Breast epithelium (tissue), 4 donors: ENCODE results near the gene ZDHHC12. TPM values are rescaled to one million over a fixed set of nuclear protein-coding genes. Genes with fewer than 3 reads are reported as not detected.

Source experiments
- DNase-seq, 2 donors: peaks; one replicate each; pipeline ENCODE4 v3.0.0-alpha.2; 2019; ENCODE audit warnings: low spot score in 2 of 2
- H3K27ac ChIP-seq, 2 donors: fragments of 200-600 bp; sonication (generic) in 1 of 2; one replicate each; pipeline ENCODE4 v1.5.1; 2016 to 2019; ENCODE audit warnings: mild to moderate bottlenecking in 1 of 2
- H3K27me3 ChIP-seq, 2 donors: fragments of 200-600 bp; sonication (generic) in 1 of 2; one replicate each; pipeline versions ENCODE4 v1.5.1 to v1.6.0; 2017 to 2019; ENCODE audit warnings: control low read depth in 1 of 2, mild to moderate bottlenecking in 1 of 2
- H3K36me3 ChIP-seq: fragments of 200-600 bp; one replicate; pipeline ENCODE4 v1.5.1; 2019
- H3K4me1 ChIP-seq, 2 donors: fragments of 200-600 bp; sonication (generic); one replicate each; pipeline ENCODE4 v1.5.1; 2016 to 2019; ENCODE audit warnings: control low read depth in 1 of 2
- H3K4me3 ChIP-seq, 3 donors: fragments of 200-600 bp; sonication (generic); 1 replicate in 2 of 3; 2 replicates in 1 of 3; pipeline ENCODE4 v1.5.1; 2016 to 2019; ENCODE audit warnings: mild to moderate bottlenecking in 3 of 3, moderate library complexity in 2 of 3
- H3K9me3 ChIP-seq, 2 donors: fragments of 200-600 bp; sonication (generic) in 1 of 2; one replicate each; pipeline ENCODE4 v1.5.1; 2016 to 2019; ENCODE audit warnings: control low read depth in 1 of 2
- CTCF ChIP-seq, 3 donors: fragments of 450-650 bp; IDR thresholded peaks; one replicate each; pipeline ENCODE4 v1.5.1; 2016 to 2017; ENCODE audit warnings: antibody characterized with exemption in 3 of 3, mild to moderate bottlenecking in 3 of 3, moderate library complexity in 3 of 3
- POLR2A ChIP-seq: fragments of 450-650 bp; IDR thresholded peaks from one replicate; pipeline ENCODE4 v1.6.1; 2016; ENCODE audit warnings: antibody characterized with exemption, mild to moderate bottlenecking, moderate library complexity
- POLR2AphosphoS5 ChIP-seq, 3 donors: sonication (generic); formaldehyde crosslinking; IDR thresholded peaks; one replicate each; pipeline ENCODE4 v1.6.1; 2017; ENCODE audit warnings: antibody characterized with exemption in 3 of 3
- intact Hi-C: fragments of 100-400 bp; cut with DNase I; formaldehyde crosslinking; loops from one replicate; pipeline ENCODE4 v1.15.1; 2023; ENCODE audit warnings: low total_unique reads
- total RNA-seq, 3 donors: library from RNA; depleted of rRNA; stranded (reverse); fragments of >200 nt; gene quantifications; one replicate each; pipeline ENCODE4 v1.1.0, GENCODE V29; 2016

Gene ZDHHC12
- total RNA-seq, 3 donors from 2014 or later, result 15.7 to 33.7 (median 30.2) TPM

GRCh38 chr9:128723352-128723865 lies 518 bp downstream of the ZDHHC12 start:
- intact Hi-C loops, result no loop called here
- Histone ChIP-seq H3K4me3 (peak overlapping the region; percentile 56 to 79 (median 74)), H3K27me3 (no peaks in the 10 kb centered on the region), H3K36me3 (no peaks in the 10 kb centered on the region), H3K4me1 (peaks cover 0 to 9% of the 10 kb centered on the region in 2 donors), H3K27ac (peak overlapping the region; percentile 73 to 88), H3K9me3 (no peaks in the 10 kb centered on the region)
- DNase-seq, result no peak
- no peak for TF ChIP-seq POLR2AphosphoS5 (IDR thresholded peaks at IDR 0.05)
- TF ChIP-seq POLR2A, result no peak
- no peak for TF ChIP-seq CTCF (IDR thresholded peaks at IDR 0.05)

- Histone ChIP-seq H3K27me3 (no peaks in the 10 kb centered on the region), H3K27ac (peak overlapping the region; percentile 73 to 88), H3K36me3 (no peaks in the 10 kb centered on the region), H3K9me3 (no peaks in the 10 kb centered on the region), H3K4me1 (peaks cover 0 to 9% of the 10 kb centered on the region in 2 donors), H3K4me3 (peak overlapping the region in 1 of 3 donors; percentile 79)
- intact Hi-C loops, result no loop called here
- no peak for TF ChIP-seq POLR2A
- TF ChIP-seq POLR2AphosphoS5 (IDR thresholded peaks at IDR 0.05), result no peak
- no peak for TF ChIP-seq CTCF (IDR thresholded peaks at IDR 0.05)
- DNase-seq, result no peak
These were observed 1.3 kb downstream of the ZDHHC12 start for GRCh38 chr9:128722380-128723351.

- Histone ChIP-seq H3K36me3 (no peaks in the 10 kb centered on the region), H3K4me1 (peaks cover 0 to 9% of the 10 kb centered on the region in 2 donors), H3K27me3 (no peaks in the 10 kb centered on the region), H3K9me3 (no peaks in the 10 kb centered on the region), H3K27ac (no peak overlapping the region), H3K4me3 (no peak overlapping the region)
- intact Hi-C loops, result no loop called here
- no peak for TF ChIP-seq POLR2AphosphoS5 (IDR thresholded peaks at IDR 0.05)
- no peak for TF ChIP-seq CTCF (IDR thresholded peaks at IDR 0.05)
- TF ChIP-seq POLR2A, result no peak
- no peak for DNase-seq
These were observed 2.4 kb downstream of the ZDHHC12 start for GRCh38 chr9:128721487-128722010.

GRCh38 chr9:128720841-128721486 lies 3.0 kb downstream of the ZDHHC12 start:
- Histone ChIP-seq H3K27me3 (no peaks in the 10 kb centered on the region), H3K36me3 (no peaks in the 10 kb centered on the region), H3K4me1 (peaks cover 0 to 9% of the 10 kb centered on the region in 2 donors), H3K27ac (no peak overlapping the region), H3K4me3 (no peak overlapping the region), H3K9me3 (no peaks in the 10 kb centered on the region)
- intact Hi-C loops, result no loop called here
- DNase-seq, result no peak
- TF ChIP-seq POLR2AphosphoS5 (IDR thresholded peaks at IDR 0.05), result no peak
- TF ChIP-seq CTCF (IDR thresholded peaks at IDR 0.05), result no peak
